ENCODE results near the gene LSM6.

LSM6 gene

GRCh38 chr4:146158036-146158745 lies 17.3 kb upstream of the LSM6 start:
- DNase-seq: no peak
- Histone ChIP-seq H3K27ac (no peak overlapping the region), H3K27me3 (replicated peaks) (no peaks in the 10 kb centered on the region), H3K36me3 (replicated peaks) (no peaks in the 10 kb centered on the region), H3K4me3 (ENCODE audit: low read depth, low read length) (no peak overlapping the region)
- in situ Hi-C loops (cut with HindIII; ENCODE audit: low pct_ligation_motif_present, low sequenced_read_pairs): no loop called here
- TF ChIP-seq CTCF (IDR thresholded peaks at IDR 0.05; ENCODE audit: low read depth, low read length, missing control alignments): no peak

GRCh38 chr4:146159384-146160058 lies 16.0 kb upstream of the LSM6 start:
- in situ Hi-C loops (cut with HindIII; ENCODE audit: low pct_ligation_motif_present, low sequenced_read_pairs): no loop called here
- H3K36me3 ChIP-seq (replicated peaks): no peaks in the 10 kb centered on the region
- H3K27ac ChIP-seq: no peak overlapping the region
- TF ChIP-seq CTCF (IDR thresholded peaks at IDR 0.05; ENCODE audit: low read depth, low read length, missing control alignments): no peak
- H3K4me3 ChIP-seq (ENCODE audit: low read depth, low read length): no peak overlapping the region
- no peak for DNase-seq
- H3K27me3 ChIP-seq (replicated peaks): no peaks in the 10 kb centered on the region

GRCh38 chr4:146161243-146161642 lies 14.3 kb upstream of the LSM6 start:
- H3K27ac ChIP-seq: no peak overlapping the region
- DNase-seq: no peak
- in situ Hi-C loops (cut with HindIII; ENCODE audit: low pct_ligation_motif_present, low sequenced_read_pairs): no loop called here
- H3K36me3 ChIP-seq (replicated peaks): no peaks in the 10 kb centered on the region
- H3K4me3 ChIP-seq (ENCODE audit: low read depth, low read length): no peak overlapping the region
- no peak for TF ChIP-seq CTCF (IDR thresholded peaks at IDR 0.05; ENCODE audit: low read depth, low read length, missing control alignments)
- no peaks in the 10 kb centered on the region for H3K27me3 ChIP-seq (replicated peaks)

- no peak for DNase-seq
- H3K36me3 ChIP-seq (replicated peaks): no peaks in the 10 kb centered on the region
- in situ Hi-C loops (cut with HindIII; ENCODE audit: low pct_ligation_motif_present, low sequenced_read_pairs): no loop called here
- H3K4me3 ChIP-seq (ENCODE audit: low read depth, low read length): no peak overlapping the region
- no peak overlapping the region for H3K27ac ChIP-seq
- no peak for TF ChIP-seq CTCF (IDR thresholded peaks at IDR 0.05; ENCODE audit: low read depth, low read length, missing control alignments)
- no peaks in the 10 kb centered on the region for H3K27me3 ChIP-seq (replicated peaks)
These were observed 10.3 kb upstream of the LSM6 start for GRCh38 chr4:146165221-146165620.

- Histone ChIP-seq H3K36me3 (replicated peaks) (no peaks in the 10 kb centered on the region), H3K4me3 (ENCODE audit: low read depth, low read length) (no peak overlapping the region), H3K27ac (no peak overlapping the region), H3K27me3 (replicated peaks) (no peaks in the 10 kb centered on the region)
- in situ Hi-C loops (cut with HindIII; ENCODE audit: low pct_ligation_motif_present, low sequenced_read_pairs): no loop called here
- peak; percentile 61 for DNase-seq
- no peak for TF ChIP-seq CTCF (IDR thresholded peaks at IDR 0.05; ENCODE audit: low read depth, low read length, missing control alignments)
These were observed 9.7 kb upstream of the LSM6 start for GRCh38 chr4:146165840-146166239.
